HG03064 (cell line): ENCODE data around the gene FRMPD4.

Experiments used
- ATAC-seq: cut with Tn5 transposase; IDR thresholded peaks from one replicate; pipeline ENCODE4 v1.9.1; 2021; ENCODE audit warnings: low read depth; ENCODE audit not compliant: unreplicated experiment

The FRMPD4 gene

GRCh38 chrX:12210196-12210815 lies 72.0 kb downstream of the FRMPD4 start:
- ATAC-seq: no peak

GRCh38 chrX:12210971-12211370 lies 72.7 kb downstream of the FRMPD4 start:
- no peak for ATAC-seq

GRCh38 chrX:12223650-12224049 lies 85.4 kb downstream of the FRMPD4 start:
- no peak for ATAC-seq

- ATAC-seq: no peak
Measured at GRCh38 chrX:12225107-12225506, 86.8 kb downstream of the FRMPD4 start.

GRCh38 chrX:12227412-12228041 lies 89.3 kb downstream of the FRMPD4 start:
- ATAC-seq: no peak

- no peak for ATAC-seq
Measured at GRCh38 chrX:12228862-12229261, 90.6 kb downstream of the FRMPD4 start.

GRCh38 chrX:12229986-12230385 lies 91.7 kb downstream of the FRMPD4 start:
- no peak for ATAC-seq

- ATAC-seq: no peak
Measured at GRCh38 chrX:12234534-12235329, 96.5 kb downstream of the FRMPD4 start.

- ATAC-seq: no peak
Measured at GRCh38 chrX:12236156-12236555, 97.9 kb downstream of the FRMPD4 start.

- no peak for ATAC-seq
Measured at GRCh38 chrX:12237131-12237530, 98.9 kb downstream of the FRMPD4 start.

- ATAC-seq: no peak
Measured at GRCh38 chrX:12237771-12238170, 99.5 kb downstream of the FRMPD4 start.

- no peak for ATAC-seq
Measured at GRCh38 chrX:12239356-12240082, 101.2 kb downstream of the FRMPD4 start.

- ATAC-seq: no peak
Measured at GRCh38 chrX:12240491-12240890, 102.2 kb downstream of the FRMPD4 start.

GRCh38 chrX:12241026-12241425 lies 102.8 kb downstream of the FRMPD4 start:
- ATAC-seq: no peak

- no peak for ATAC-seq
Measured at GRCh38 chrX:12245650-12246645, 107.7 kb downstream of the FRMPD4 start.

GRCh38 chrX:12249997-12250396 lies 111.7 kb downstream of the FRMPD4 start:
- no peak for ATAC-seq

GRCh38 chrX:12263211-12263610 lies 124.9 kb downstream of the FRMPD4 start:
- ATAC-seq: no peak

- ATAC-seq: no peak
Measured at GRCh38 chrX:12269484-12269883, 131.2 kb downstream of the FRMPD4 start.

- no peak for ATAC-seq
Measured at GRCh38 chrX:12278151-12278550, 139.9 kb downstream of the FRMPD4 start.

- no peak for ATAC-seq
Measured at GRCh38 chrX:12282991-12283390, 144.7 kb downstream of the FRMPD4 start.
